Measurements from ENCODE around the gene C12orf43.
"Not testable (repeated sequence)": the region's sequence is repeated elsewhere in the genome, so short reads cannot be mapped to it uniquely, and the experiment has no call there.

The C12orf43 gene, protein sequence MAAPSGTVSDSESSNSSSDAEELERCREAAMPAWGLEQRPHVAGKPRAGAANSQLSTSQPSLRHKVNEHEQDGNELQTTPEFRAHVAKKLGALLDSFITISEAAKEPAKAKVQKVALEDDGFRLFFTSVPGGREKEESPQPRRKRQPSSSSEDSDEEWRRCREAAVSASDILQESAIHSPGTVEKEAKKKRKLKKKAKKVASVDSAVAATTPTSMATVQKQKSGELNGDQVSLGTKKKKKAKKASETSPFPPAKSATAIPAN

GRCh38 chr12:121015825-121016766, at the start of gene C12orf43:
C12orf43 (minus strand) TSS chr12:121016487; CDS start chr12:121016474, 13 bp downstream.
- DNase-seq (ENCODE audit: low read depth) = peak; percentile 78

GRCh38 chr12:121065345-121065744, 49.1 kb upstream of the C12orf43 start:
- no peak for DNase-seq (ENCODE audit: low read depth)

DNA sequence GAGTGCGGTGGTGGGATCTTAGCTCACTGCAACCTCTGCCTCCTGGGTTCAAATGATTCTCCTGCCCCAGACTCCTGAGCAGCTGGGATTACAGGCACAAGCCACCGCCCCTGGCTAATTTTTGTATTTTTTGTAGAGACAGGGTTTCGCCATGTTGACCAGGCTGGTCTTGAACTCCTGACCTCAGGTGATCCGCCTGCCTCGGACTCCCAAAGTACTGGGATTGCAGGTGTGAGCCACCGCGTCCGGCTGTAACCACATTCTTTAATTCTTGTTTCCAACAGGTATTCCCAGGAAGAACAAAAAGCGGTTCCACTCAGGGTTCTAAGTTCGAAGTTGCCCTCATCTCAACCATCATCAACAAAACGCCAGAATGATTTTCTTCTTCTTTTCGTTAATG, 48.3 kb upstream of the C12orf43 start:
- not testable (repeated sequence) for DNase-seq (ENCODE audit: low read depth)

DNA sequence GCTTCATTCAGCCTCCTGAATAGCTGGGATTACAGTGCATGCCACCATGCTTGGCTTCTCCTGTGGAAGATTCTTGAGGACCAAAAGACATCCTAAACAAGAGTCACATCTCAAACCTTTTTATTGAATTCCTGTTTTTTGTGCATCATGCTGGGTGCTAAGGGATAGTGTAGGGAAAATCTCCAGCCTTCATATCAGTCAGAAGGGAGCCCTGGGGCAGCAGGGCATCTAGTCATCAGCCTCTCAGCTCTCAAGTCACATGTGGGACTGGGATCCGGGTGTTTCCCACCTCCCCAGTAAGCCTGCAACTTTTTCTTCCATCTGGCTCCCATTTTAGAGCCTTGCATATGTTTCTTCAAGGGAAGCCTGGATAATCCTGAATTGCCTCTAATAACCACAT, 47.8 kb upstream of the C12orf43 start:
- DNase-seq (ENCODE audit: low read depth) = no peak

GRCh38 chr12:121062391-121063045, 46.2 kb upstream of the C12orf43 start:
- no peak for DNase-seq (ENCODE audit: low read depth)

GRCh38 chr12:121061831-121062230, 45.5 kb upstream of the C12orf43 start:
- no peak for DNase-seq (ENCODE audit: low read depth)

DNA sequence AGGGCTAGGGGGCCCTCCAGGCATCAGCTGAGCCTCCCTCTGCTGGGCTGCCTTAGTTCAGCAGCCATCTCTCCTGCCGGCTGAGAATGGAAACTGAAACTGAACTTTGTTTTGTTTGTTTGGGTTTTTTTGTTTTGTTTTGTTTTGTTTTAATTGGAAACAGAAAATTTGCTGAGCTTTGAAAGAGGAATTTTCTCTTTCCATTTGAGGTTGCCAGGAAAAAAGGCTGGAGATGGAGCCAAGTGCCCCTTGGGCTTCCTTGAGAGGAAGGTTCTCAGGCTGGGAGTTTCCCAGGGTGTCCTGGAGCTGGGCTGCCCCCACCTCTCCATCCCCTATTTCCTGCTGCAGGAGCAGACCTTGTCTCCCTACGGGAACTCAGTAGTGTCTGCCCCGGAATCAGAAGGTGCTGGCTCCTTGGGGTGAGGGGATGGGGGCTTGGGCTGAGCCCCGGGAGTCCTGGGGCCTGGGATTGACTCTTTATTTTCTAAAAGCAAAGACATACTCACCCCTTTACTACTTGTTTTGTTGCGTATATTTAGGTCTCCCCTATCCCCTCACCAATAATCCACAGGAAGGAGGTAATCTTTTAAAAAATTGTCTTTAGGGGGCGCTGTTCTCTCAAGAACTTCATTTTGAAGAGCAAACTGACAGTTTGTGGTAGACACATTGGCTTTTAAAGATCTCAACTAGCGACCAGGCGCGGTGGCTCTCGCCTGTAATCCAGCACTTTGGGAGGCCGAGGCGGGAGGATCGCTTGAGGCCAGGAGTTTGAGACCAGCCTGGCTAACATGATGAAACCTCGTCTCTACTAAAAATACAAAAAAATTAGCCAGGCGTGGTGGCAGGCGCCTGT, 44.1 kb upstream of the C12orf43 start:
- DNase-seq (ENCODE audit: low read depth) = peak; percentile 42

GRCh38 chr12:121059031-121059898, 43.0 kb upstream of the C12orf43 start:
- DNase-seq (ENCODE audit: low read depth) = no peak

GRCh38 chr12:121057794-121058193, 41.5 kb upstream of the C12orf43 start:
- no peak for DNase-seq (ENCODE audit: low read depth)

- no peak for DNase-seq (ENCODE audit: low read depth)
Measured at GRCh38 chr12:121053706-121054105, 37.4 kb upstream of the C12orf43 start.

GRCh38 chr12:121050725-121051124, 34.4 kb upstream of the C12orf43 start:
- DNase-seq (ENCODE audit: low read depth) = no peak

GRCh38 chr12:121048442-121048841, 32.2 kb upstream of the C12orf43 start:
- no peak for DNase-seq (ENCODE audit: low read depth)

GRCh38 chr12:121047400-121047799, 31.1 kb upstream of the C12orf43 start:
- not testable (repeated sequence) for DNase-seq (ENCODE audit: low read depth)

GRCh38 chr12:121043067-121043466, 26.8 kb upstream of the C12orf43 start:
- no peak for DNase-seq (ENCODE audit: low read depth)

DNA sequence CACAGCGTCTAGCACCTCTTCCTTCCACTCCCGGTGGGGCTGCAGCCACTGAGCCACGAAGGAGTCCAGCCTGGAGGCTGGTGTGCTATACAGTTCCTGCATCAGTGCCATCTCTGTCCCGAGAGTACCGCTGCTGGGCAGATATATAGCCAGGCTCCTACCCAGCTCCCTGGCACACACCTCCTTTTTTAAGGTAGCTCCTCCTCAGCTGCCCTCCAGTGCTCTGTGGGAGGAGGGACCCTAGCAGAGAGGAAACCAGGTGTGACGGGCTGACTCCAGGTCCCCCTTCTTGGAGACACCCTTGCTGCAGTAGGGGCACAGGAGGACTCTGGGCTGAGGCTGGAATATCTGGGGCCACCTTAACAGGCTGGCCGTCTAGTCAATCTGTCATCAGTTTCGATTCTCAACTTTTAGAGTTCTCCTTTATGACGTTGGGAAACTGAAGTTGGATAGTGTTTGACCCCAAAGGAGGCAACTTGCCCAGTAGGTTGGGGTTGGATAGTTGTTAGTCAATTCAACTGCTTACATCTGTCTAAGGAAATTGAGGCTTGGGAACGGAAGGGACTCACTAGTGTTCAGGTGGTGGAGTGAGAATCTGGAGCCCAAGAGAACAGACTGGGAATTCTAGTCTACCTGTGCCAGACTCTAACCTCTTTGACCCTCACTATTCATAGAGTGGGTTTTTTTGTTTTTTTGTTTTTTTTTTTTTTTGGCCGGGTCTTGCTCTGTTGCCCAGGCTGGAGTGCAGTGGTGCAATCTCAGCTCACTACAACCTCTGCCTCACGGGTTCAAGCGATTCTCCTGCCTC, 22.8 kb upstream of the C12orf43 start, which contains the start of gene OASL:
Gene OASL (minus strand): TSS at position 386 of the 808 bp plus-strand sequence. CDS start 275 bp downstream, at position 111.
- peak; percentile 50 for DNase-seq (ENCODE audit: low read depth)

DNA sequence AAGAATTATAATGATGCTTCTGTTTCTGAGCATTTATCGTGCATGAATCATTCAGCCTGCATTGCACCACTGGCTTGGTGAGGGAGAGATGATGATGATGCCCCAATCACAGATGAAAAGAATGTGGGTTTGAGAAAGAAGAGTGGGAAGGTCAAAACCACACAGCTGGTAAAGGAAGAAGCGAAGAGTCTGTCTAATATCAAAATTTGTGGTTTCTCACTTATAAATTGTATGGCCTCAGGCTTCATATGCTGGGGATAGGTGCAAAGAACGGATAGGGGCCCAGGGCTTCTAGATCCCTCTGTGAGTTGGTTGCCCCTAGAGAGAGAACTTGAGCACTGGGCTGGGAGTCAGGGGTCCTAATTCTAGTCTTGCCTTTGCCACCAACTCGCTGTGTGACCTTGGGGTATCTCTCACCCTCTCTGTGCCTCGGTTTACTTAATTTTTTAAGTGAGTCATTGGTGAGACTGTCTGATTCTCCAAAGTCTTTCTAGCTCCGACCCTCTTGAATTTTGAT, 20.6 kb upstream of the C12orf43 start:
- no peak for DNase-seq (ENCODE audit: low read depth)

DNA sequence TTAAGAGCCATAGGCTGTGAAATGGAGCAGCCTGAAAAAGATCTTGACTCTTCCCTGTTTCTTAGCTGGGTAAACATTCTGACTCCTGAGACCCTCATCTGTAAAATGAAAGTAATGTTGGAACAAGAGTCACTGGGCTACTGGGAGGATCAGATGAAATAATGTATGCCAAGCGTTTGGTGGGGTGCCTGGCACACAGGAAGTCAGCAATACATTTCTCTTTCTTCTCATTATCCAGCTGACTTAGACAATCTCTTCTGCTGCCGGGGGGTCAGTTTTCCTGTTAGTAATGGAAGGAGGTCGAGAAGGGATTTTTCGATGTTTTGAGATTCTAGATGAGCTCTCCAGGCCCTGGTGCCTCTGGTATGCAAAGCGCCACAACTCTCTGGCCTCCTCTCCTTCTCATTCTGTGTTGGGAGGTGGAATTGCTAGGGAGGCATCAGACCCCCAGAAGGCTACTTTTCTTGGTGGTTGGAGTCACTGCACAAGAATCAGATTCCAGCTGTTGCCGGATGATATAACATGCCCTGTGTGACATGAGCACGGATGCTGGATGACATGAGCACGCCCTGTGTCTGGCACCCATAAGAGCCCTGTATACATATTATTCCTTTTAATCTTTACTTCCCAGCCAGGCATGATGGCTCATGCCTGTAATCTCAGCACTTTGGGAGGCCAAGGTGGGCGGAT, 18.5 kb upstream of the C12orf43 start:
- DNase-seq (ENCODE audit: low read depth) = no peak

DNA sequence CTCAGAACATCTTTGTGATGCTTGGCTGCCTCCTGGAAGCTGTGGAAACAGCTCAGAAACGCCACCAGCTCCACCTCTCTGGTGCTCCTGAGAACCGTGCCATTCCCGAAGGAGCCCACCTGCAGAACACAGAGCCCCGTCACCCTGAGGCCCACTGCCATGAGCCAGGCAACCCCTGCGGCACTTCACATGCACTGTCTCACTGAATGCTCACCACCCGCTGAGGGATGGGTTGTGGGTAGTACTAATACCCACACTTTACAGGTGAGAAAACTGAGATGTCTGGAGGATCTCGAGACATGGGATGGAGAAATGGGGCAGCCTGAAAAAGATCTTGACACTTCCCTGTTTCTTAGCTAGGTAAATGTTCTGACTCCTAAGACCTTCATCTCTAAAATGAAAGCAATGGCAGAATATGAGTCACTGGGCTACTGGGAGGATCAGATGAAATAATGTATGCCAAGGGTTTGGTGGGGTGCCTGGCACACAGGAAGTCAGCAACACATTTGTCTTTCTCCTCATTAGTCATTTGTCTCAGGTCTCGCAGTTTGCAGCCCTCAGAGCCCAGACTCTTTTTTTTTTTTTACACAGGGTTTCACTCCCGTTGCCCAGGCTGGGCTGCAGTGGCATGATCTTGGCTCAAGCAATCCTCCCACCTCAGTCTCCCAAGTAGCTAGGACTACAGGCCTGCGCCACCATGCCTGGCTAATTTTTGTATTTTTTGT, 17.5 kb upstream of the C12orf43 start:
- DNase-seq (ENCODE audit: low read depth) = peak; percentile 43

Measured in activated T-helper 1 cell treated with Interleukin-2 at 50 U/mL for 16 hours (primary cell).